ENCODE results near the gene MAP3K20. TPM values are rescaled to one million over a fixed set of nuclear protein-coding genes. Genes with fewer than 3 reads are reported as not detected.

The MAP3K20 gene
- total and polyA plus RNA-seq, 2 of the 8 experiments (the other 6 are each of a cell fraction or from before 2014, with no cell fraction given) = 3.1 to 11.1 TPM

GRCh38 chr2:173157676-173158293 lies 82.1 kb downstream of the MAP3K20 start:
- Histone ChIP-seq H3K23me2 (ENCODE audit: low read depth, low read length) (no peaks in the 10 kb centered on the region), H4K5ac (ENCODE audit: insufficient read length, low read depth, low read length) (no peak overlapping the region), H2AK5ac (ENCODE audit: low read depth, low read length) (no peak overlapping the region), H3K79me1 (ENCODE audit: low read depth, low read length) (no peaks in the 10 kb centered on the region), H3K27me3 (replicated peaks in 1 of 4; ENCODE audit: control insufficient read depth in 3 of 4, extremely low read depth in 1 of 4, insufficient read depth in 3 of 4, low read length in 3 of 4) (no peaks in the 10 kb centered on the region), H3K79me2 (ENCODE audit: control insufficient read depth in 1 of 2, insufficient read depth in 2 of 2, low read length in 2 of 2) (no peaks in the 10 kb centered on the region), H3K4me1 (replicated peaks in 1 of 4; ENCODE audit: control insufficient read depth in 3 of 4, insufficient read depth in 4 of 4, low read length in 3 of 4) (no peaks in the 10 kb centered on the region), H2AFZ (ENCODE audit: low read length) (no peak overlapping the region), H3K4me3 (ENCODE audit: extremely low read depth in 1 of 4, insufficient read depth in 2 of 4, low read depth in 3 of 4, low read length in 4 of 4) (no peak overlapping the region), H2BK12ac (ENCODE audit: low read depth, low read length) (no peak overlapping the region), H3K9ac (replicated peaks in 1 of 4; ENCODE audit: extremely low read depth in 1 of 4, low read depth in 3 of 4, low read length in 3 of 4) (no peak overlapping the region), H2BK15ac (ENCODE audit: low read length) (no peak overlapping the region), H3K36me3 (ENCODE audit: control insufficient read depth in 2 of 4, insufficient read depth in 4 of 4, low read length in 3 of 4) (no peaks in the 10 kb centered on the region), H3K56ac (replicated peaks; ENCODE audit: insufficient read length, low read depth, low read length) (no peak overlapping the region), H3K27ac (ENCODE audit: low read depth, low read length) (no peak overlapping the region), H2BK120ac (replicated peaks; ENCODE audit: low read depth, low read length) (no peak overlapping the region), H2BK5ac (ENCODE audit: low read depth, low read length) (no peak overlapping the region), H3K4ac (replicated peaks; ENCODE audit: insufficient read length, low read depth, low read length) (no peak overlapping the region), H4K8ac (ENCODE audit: extremely low read depth, insufficient read depth, low read length) (no peak overlapping the region), H3K18ac (ENCODE audit: extremely low read depth, low read length) (no peak overlapping the region), H3K23ac (ENCODE audit: insufficient read length) (no peak overlapping the region), H3K14ac (ENCODE audit: insufficient read length) (no peak overlapping the region), H4K20me1 (replicated peaks in 1 of 2; ENCODE audit: control insufficient read depth in 1 of 2, insufficient read depth in 2 of 2, low read length in 2 of 2) (no peaks in the 10 kb centered on the region), H3K9me3 (ENCODE audit: insufficient read depth in 2 of 2, low read depth in 1 of 2, low read length in 1 of 2) (peaks cover 9 to 11% of the 10 kb centered on the region in 2 experiments), H3K4me2 (ENCODE audit: insufficient read depth in 1 of 2, low read depth in 2 of 2, low read length in 2 of 2) (no peak overlapping the region), H4K91ac (replicated peaks; ENCODE audit: insufficient read length, low read length) (no peak overlapping the region), H2BK20ac (ENCODE audit: low read length) (no peak overlapping the region)
- FAIRE-seq (no peak), DNase-seq (ENCODE audit: low read depth in 1 of 2, low spot score in 2 of 2) (no peak)
- ChIA-PET CTCF (ENCODE audit: partially characterized antibody) (interaction anchor here (0.7 to 1.6 kb wide), 2 partner anchors 41 to 131 kb away, joined by 3 to 4 read pairs; no protein-coding TSS in a partner anchor), POLR2A (ENCODE audit: partially characterized antibody) (no interaction called here)
- WGBS, 2 experiments (ENCODE audit: extremely low coverage in 1 of 2, insufficient coverage in 1 of 2, insufficient read length in 1 of 2, insufficient replicate concordance in 2 of 2, low coverage in 1 of 2, low lambda C conversion rate in 2 of 2, missing lambda C conversion rate in 1 of 2) = 89% methylated on average over 3 of the region's 3 CpGs; no CpG with 5 or more reads in 1 of the 2 experiments
- no peak for TF ChIP-seq FOSL1 (IDR thresholded peaks at IDR 0.05; ENCODE audit: insufficient read depth, low read depth, low read length)
- TF ChIP-seq ZNF274 (IDR thresholded peaks at IDR 0.05; ENCODE audit: borderline replicate concordance, extremely low read depth, low read length) = no peak
- TF ChIP-seq HDAC2 (IDR thresholded peaks at IDR 0.05; ENCODE audit: borderline replicate concordance in 1 of 2, low read depth in 2 of 2, low read length in 2 of 2) = no peak

Measured in H1 (cell line).